NAMALWA (cell line): Measurements from ENCODE around the gene SPHK2.
"Not testable (repeated sequence)": the region's sequence is repeated elsewhere in the genome, so short reads cannot be mapped to it uniquely, and the experiment has no call there.

Experiments
- DNase-seq: peaks from one replicate; pipeline ENCODE4 v3.0.0-alpha.2; 2015; ENCODE audit warnings: low spot score

SPHK2 gene

DNA sequence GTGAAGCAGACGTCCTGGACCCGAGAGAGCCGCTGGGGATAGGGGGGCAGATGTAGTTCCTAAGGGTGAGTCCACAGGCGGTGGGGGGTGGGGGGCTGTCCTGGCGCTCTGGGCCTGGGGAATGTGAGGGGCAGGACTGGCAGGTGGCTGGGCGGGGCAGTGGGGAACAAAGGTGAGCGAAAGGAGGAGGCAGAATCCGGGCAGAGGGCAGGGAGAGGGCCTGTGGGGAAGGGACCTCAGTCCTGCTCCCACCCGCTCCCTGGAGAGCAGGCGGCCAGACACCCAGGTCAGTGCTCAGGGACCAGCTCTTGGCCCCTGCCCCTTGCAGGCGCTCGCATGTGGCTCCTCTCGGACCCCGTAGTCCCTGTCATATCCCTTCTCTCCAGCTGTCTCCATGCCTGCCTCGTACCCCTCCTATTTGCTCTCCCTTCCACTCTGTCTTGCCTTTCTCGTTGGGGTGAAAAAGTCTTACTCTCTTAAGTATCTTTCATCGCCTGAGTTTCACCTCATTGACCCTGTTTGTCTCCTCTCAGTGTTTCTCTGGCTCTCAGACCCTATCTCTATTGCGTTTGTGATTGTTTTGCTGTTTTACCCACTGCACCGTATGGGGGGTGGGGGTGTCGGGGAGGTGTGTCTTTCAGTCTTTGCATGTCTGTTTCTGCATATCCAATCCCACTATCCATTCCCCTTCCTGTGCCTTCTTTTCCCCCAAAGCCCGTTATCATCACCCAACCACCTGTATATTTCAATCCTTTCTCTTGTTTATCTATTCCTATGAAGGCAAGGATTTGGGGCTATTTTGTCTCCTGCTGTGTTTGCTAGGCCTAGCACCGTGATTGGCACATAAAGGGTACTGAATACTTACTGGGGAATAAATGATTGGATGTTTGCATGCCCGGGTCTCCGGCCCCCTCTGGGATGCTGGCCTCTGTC, 5.8 kb downstream of the SPHK2 start:
- DNase-seq, result no peak

DNA sequence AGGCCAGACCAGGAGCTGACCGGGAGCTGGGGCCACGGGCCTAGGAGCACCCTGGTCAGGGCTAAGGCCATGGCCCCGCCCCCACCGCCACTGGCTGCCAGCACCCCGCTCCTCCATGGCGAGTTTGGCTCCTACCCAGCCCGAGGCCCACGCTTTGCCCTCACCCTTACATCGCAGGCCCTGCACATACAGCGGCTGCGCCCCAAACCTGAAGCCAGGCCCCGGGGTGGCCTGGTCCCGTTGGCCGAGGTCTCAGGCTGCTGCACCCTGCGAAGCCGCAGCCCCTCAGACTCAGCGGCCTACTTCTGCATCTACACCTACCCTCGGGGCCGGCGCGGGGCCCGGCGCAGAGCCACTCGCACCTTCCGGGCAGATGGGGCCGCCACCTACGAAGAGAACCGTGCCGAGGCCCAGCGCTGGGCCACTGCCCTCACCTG, 6.6 kb downstream of the SPHK2 start:
- no peak for DNase-seq

DNA sequence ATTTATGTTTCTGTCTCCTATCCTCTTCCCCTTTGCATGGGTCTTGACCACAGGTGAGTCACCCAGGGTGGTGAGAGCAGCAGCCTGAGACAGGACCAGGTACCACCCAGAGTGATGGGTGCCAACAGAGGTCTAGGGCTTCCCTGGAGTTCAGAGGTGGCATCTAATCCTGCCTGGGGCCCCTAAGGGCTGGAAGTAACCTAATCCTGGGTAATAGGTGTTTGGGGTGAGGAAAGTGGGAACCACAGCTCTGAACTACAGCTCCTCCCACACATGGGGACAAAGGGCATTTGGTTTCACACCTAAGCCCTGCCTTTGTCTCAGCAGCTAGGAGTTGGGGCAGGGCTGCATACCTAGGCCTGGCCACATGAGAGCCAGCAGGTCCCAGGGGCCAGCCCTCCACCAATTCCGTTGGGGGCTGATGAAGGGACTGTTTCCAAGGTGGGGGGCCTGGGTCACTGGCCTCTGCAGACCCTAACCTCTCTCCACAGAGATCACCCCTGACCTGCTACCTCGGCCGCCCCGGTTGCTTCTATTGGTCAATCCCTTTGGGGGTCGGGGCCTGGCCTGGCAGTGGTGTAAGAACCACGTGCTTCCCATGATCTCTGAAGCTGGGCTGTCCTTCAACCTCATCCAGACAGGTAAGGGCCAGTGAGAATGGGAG, 8.0 kb downstream of the SPHK2 start:
- DNase-seq, result no peak

DNA sequence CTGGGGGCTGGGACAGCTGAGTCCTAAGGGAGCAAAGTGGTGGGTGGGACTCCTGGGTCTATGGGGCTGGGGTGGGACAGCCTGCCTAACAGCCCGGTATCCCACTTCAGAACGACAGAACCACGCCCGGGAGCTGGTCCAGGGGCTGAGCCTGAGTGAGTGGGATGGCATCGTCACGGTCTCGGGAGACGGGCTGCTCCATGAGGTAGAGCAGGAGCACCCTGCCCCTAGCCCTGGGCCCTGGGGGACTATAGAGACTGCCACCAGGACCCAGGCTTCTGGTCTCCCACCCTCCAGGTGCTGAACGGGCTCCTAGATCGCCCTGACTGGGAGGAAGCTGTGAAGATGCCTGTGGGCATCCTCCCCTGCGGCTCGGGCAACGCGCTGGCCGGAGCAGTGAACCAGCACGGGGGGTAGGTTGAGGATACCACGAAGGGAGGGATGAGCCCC, 8.6 kb downstream of the SPHK2 start:
- DNase-seq, result no peak

DNA sequence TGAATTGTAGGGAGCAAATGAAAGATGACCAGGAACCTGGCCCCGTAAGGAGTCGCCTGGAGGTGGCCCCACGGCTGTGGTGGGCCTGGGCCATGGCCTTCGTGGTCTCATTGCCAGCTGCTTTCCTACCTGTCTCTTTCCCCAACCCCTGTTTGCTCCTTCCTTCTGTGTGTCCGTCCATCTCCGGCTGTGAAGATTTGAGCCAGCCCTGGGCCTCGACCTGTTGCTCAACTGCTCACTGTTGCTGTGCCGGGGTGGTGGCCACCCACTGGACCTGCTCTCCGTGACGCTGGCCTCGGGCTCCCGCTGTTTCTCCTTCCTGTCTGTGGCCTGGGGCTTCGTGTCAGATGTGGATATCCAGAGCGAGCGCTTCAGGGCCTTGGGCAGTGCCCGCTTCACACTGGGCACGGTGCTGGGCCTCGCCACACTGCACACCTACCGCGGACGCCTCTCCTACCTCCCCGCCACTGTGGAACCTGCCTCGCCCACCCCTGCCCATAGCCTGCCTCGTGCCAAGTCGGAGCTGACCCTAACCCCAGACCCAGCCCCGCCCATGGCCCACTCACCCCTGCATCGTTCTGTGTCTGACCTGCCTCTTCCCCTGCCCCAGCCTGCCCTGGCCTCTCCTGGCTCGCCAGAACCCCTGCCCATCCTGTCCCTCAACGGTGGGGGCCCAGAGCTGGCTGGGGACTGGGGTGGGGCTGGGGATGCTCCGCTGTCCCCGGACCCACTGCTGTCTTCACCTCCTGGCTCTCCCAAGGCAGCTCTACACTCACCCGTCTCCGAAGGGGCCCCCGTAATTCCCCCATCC, 9.4 kb downstream of the SPHK2 start:
- no peak for DNase-seq

DNA sequence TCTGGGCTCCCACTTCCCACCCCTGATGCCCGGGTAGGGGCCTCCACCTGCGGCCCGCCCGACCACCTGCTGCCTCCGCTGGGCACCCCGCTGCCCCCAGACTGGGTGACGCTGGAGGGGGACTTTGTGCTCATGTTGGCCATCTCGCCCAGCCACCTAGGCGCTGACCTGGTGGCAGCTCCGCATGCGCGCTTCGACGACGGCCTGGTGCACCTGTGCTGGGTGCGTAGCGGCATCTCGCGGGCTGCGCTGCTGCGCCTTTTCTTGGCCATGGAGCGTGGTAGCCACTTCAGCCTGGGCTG, 9.9 kb downstream of the SPHK2 start:
- DNase-seq, result no peak

DNA sequence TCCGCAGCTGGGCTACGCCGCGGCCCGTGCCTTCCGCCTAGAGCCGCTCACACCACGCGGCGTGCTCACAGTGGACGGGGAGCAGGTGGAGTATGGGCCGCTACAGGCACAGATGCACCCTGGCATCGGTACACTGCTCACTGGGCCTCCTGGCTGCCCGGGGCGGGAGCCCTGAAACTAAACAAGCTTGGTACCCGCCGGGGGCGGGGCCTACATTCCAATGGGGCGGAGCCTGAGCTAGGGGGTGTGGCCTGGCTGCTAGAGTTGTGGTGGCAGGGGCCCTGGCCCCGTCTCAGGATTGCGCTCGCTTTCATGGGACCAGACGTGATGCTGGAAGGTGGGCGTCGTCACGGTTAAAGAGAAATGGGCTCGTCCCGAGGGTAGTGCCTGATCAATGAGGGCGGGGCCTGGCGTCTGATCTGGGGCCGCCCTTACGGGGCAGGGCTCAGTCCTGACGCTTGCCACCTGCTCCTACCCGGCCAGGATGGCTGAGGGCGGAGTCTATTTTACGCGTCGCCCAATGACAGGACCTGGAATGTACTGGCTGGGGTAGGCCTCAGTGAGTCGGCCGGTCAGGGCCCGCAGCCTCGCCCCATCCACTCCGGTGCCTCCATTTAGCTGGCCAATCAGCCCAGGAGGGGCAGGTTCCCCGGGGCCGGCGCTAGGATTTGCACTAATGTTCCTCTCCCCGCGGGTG, 10.4 kb downstream of the SPHK2 start:
- DNase-seq, result no peak

DNA sequence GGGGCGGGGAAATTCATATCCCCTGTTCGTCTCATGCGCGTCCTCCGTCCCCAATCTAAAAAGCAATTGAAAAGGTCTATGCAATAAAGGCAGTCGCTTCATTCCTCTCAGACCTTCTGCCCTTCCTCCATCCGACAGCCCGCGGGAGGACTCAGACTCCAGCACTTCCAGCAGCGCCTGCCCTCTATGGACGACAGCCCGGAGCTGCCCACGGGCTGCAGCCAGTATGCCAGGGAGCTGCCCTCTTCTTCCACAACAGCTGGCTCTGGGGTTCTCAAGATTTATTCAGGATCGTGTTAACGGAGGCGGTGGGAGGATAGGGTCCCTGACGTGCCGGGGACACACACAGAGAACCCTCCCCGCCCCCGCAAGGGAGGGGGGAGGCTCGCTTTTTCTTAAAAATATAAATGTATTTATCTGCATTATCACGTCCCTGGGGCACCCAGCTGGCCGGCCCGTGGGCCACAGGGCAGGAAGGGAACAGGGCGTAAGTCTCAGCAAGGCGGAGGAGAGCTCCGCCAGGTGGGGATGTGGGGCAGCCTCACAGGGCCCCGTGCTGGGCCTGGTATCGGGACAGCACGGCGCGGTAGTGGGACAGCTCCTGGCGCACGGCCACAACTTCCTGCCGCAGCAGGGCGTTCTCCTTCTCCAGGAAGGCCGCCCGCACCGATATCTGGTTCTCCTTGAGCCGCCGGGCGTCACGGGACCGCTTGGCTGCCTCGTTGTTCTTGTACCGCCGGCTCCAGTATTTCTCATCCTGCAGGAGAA, 11.2 kb downstream of the SPHK2 start:
- DNase-seq, result no peak

DNA sequence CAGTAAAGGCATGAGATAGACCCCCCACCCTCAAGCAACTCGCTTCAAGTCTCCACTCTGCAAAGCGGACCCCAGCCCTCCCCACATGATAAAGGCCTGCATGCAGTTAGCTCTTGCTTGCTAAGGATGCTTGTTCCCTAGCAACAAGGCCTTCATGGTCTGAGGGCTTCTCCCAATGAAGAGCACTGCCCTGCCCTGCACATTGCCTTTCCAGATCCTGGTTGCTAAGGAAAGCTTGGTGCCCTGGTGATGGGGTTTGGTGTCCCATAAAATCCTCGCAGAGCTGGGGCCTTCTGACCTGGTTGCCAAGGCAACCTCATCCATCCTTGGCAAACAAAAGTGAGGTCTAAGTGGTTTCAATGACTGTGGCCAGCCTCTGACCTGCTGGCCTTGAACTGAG, 11.9 kb downstream of the SPHK2 start:
- no peak for DNase-seq

DNA sequence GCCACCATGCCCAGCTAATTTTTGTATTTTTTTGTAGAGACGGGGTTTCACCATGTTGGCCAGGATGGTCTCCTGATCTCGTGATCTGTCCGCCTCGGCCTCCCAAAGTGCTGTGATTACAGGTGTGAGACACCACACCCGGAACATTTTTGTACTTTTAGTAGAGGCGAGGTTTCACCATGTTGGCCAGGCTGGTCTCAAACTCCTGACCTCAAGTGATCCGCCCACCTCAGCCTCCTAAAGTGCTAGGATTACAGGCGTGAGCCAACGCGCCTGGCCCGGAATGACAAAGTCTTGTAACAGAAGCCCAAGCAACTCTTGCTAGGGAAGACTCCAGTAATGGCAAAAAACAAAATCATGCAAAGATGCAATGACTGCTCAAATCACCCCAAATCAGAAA, 13.0 kb downstream of the SPHK2 start:
- DNase-seq, result not testable (repeated sequence)

DNA sequence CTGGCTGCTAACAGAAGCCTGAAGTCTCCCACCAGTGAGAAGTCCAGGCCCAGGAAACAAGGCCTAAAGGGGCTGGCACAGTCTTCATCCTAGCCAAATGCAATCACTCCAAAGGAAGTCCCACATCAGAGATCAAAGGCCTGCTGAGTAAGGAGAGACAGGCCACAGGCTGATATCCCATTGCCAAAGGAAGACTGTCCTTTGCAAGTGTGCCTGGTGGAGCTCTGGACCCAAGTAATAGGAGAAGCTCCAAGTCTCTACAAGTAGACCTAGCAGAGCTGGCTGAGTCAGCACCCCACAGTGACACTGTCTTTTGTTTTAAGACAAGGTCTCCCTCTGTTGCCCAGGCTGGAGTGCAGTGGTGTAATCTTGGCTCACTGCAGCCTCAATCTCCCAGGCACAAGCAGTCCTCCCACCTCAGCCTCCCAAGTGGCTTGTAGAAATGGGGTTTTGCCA, 13.4 kb downstream of the SPHK2 start:
- no peak for DNase-seq

DNA sequence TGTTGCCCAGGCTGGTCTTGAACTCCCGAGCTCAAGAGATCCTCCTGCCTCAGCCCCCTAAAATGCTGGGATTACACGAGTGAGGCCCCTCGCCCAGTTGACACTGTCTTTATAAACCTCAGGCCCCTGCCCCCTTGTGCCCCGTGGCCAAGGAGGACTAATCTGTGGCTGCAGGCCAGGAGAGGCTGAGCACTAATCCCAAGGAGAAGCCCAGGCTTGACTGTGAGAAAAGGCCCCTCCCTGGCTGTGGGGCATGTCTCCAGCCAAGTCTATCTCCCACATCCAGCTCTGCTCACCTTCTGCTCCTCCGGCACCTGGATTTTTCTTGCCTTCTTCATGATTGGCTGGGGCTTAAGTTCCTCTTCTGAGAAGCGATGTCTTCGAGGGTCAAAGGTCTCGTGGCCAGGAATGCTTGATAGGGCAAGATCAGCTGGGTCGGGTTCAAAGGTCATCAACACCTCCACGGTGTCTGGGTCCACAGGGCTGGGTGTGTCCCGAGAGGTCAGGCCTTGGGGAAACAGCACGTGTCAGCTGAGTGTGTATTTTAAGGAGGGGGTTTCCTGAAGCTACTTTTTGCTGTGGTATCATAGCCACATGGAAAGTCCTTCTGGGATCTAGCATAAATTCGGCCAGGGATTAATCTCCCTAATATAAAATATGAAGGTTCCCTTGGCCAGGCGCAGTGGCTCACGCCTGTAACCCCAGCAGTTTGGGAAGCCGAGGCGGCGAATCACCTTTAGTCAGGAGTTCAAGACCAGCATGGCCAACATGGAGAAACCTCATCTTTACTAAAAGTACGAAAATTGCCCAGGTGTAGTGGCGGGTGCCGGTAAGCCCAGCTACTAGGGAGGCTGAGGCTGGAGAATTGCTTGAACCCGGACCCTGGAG, 14.1 kb downstream of the SPHK2 start:
- no peak for DNase-seq

DNA sequence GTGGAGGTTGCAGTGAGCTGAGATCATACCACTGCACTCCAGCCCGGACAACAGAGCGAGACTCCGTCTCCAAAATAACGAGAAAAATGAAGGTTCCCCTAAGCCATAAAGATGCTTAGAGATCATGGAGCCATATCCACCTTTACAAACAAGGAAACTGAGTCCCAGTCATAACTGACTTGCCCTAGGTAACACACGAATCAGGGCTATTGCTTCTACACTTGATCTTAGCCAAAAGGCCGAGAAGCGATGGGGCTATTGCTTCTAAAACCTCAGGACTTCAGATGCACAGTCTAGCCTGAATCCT, 14.7 kb downstream of the SPHK2 start:
- no peak for DNase-seq

DNA sequence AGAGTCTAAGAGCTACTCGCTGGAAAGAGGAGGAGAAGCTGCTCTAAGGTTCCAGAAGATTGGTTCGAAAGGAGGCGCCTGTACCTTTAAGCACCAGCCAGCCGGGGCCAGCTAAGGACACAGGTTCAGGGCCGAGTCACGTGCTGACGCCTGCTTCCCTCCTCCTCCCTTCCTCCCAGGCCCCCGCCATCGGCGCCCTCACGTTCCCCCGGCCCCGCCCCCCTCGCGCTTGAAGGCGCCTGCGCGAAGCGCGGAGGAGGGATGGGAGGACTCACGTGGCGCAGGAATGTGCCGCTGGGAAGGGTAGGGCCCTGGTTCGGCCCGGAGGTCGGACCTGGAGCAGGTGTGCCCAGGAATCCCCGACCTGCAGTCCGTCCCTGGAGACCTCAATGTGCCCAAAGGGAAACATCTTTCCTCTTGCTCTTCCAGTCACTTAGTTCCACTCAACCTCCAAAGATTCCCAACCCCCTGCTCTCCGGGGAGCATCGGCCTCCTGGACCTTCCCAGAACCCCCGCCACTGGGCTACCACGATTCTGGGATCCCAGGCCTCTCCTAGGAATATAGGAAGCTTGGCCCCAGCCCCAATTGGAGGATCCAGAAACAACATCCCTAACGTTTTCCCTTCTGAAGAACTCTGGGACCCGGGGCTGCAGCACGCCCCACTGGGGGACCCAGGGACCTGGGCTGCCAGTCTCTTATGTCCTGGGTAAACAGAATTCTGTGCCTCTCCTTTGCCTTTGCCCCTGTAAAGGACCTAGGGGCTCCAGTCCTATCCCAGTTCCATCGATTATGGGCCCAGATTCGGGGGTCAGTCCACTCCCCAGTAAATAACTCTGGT, 15.3 kb downstream of the SPHK2 start:
- peak; percentile 93 for DNase-seq

DNA sequence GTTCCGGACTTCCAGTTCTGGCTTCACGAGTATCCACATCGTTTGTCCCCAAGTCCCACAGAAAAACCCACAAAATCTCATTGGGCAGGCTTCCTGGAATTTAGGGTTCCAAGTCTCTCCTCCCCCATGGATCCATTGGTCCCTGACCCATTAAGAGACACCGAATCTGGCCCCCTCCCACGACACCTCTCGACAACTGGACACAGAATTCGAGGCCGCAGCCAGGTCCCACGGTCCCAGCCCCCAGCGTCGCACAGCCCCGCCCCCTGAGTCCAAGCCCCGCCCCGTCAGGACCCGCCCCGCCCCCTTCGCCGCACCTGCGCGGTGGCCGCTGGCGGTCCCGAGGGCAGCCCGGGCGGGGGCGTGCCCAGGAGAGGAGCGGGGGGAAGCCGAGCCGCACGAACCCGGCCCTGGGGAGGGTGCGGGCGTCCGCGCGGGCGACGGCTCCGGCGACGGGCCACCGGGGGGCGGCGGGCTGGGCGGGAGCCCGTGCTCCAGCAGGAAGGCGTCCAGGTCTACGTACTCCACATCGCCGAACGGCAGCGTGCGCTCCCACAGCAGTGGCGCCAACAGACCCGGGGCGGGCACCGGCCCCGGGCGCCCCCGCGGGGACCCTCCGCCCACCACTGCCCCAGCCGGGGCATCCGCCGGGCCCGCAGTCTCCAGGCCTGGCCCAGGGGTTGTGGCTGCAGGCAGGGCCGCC, 16.1 kb downstream of the SPHK2 start:
- DNase-seq, result peak; percentile 83

DNA sequence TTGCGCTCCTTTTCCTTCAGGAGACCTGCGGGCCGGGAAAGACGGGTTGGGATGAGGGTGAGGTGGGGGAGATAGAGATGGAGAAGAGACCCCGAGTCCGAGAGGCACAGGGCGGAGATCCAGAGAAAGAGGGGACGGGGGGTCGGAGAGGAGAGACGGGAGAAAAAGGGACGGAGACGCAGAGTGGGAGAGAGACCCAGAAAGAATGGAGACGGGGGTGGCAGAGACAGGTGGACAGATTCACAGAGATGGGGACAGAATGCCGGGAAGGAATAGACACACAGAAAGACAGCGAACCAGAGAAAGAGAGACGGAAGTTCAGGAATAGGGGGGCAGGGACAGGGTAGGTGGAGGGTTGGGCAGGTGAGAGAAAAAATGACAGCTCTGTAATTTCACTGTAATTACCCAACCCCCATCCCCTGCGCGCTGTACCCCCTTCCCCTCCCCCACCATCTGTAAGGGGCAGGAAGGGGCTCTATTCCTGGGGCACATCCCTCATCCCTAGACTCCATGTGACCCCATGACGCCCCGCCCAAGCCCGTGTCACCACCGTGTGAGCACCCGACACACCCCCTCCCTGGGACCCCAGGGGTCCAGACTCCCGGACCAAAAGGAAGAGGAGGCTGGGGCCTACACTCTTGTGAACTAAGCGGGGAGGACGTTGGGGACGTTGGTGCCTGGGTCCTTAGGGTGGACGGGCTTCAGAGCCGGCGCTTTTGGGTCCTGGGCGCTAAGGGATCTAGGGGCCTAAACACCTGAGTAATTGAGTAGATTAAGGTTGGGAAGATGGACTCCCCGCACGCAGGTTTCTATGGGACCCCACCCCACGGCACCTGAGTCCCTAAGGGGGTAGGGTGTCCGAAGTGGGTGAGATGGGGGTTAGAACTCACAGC, 16.9 kb downstream of the SPHK2 start:
- peak; percentile 56 for DNase-seq

DNA sequence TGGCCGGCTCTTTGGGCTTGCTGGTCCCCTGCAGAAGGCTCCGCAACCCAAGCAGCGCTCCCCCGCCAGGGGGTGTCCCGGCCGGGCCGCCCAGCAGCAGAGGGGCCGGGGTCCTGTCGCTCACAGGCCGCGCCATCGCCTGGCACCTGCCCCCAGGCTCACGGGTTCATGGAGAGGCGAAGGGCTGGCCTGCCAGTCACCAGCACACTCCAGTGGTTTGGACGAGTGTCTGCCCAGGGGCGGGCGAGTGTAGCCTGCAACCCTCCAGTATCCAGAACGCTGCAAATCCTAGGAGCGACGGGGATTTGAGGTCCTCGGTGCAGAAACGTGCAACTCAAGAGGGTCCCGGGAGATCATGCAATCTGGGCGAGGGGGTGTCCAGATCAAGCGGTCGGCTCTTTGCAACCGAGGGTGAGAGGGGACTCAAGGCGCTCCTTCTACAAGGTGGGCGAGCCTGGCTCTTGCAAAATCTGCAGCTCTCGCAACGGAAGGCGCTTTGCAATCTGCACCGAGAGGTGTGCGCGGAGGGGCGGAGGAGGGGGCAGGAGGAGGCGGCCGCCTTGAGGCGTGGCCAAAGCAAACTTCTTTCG, 17.6 kb downstream of the SPHK2 start, which contains the start of gene DBP:
Gene DBP, minus strand, starts transcription at position 521 of the 590 bp plus-strand sequence. Its CDS starts 385 bp downstream, at position 136.
- no peak for DNase-seq
